Peyer's patch (tissue), 4 donors: ENCODE measurements around the gene TRIM26. TPM values are rescaled to one million over a fixed set of nuclear protein-coding genes. Genes with fewer than 3 reads are reported as not detected.

Experiments used
- DNase-seq, 3 donors: peaks; one replicate each; pipeline ENCODE4 v3.0.0-alpha.2; 2017 to 2019
- H3K27ac ChIP-seq, 4 donors: fragments of 200-600 bp; sonication (generic); one replicate each; pipeline ENCODE4 v1.5.1; 2016 to 2019
- H3K27me3 ChIP-seq, 2 donors: fragments of 200-600 bp; sonication (generic); one replicate each; pipeline ENCODE4 v1.5.1; 2019
- H3K36me3 ChIP-seq, 3 donors: fragments of 200-600 bp; sonication (generic); one replicate each; pipeline ENCODE4 v1.5.1; 2016 to 2019
- H3K4me1 ChIP-seq, 4 donors: fragments of 200-600 bp; sonication (generic); one replicate each; pipeline ENCODE4 v1.5.1; 2016 to 2019
- H3K4me3 ChIP-seq, 4 donors: fragments of 200-600 bp; sonication (generic); 1 replicate in 3 of 4; 2 replicates in 1 of 4; pipeline ENCODE4 v1.5.1; 2016 to 2019; ENCODE audit warnings: mild to moderate bottlenecking in 1 of 4
- H3K9me3 ChIP-seq, 4 donors: fragments of 200-600 bp; sonication (generic); one replicate each; pipeline ENCODE4 v1.5.1; 2016 to 2019; ENCODE audit warnings: mild to moderate bottlenecking in 1 of 4
- POLR2A ChIP-seq, 2 donors: fragments of 450-650 bp; IDR thresholded peaks; one replicate each; pipeline ENCODE4 v1.5.1; 2017; ENCODE audit warnings: antibody characterized with exemption in 2 of 2, mild to moderate bottlenecking in 2 of 2, moderate library complexity in 2 of 2
- total RNA-seq, 4 donors: library from RNA; depleted of rRNA; stranded (reverse); fragments of >200 nt; gene quantifications; one replicate each; pipeline ENCODE4 v1.1.0, GENCODE V29; 2016
- TF ChIP-seq, protein P1 (sequence below), 6 experiments: fragments of 450-650 bp in 4 of 6; fragments of 200-600 bp in 2 of 6; sonication (generic) in 1 of 6; IDR thresholded peaks; one replicate each; pipeline ENCODE4 v1.5.1; 2017 to 2019; ENCODE audit warnings: antibody characterized with exemption in 6 of 6, mild to moderate bottlenecking in 3 of 6, moderate library complexity in 1 of 6

The TRIM26 gene
- total RNA-seq, 4 donors from 2014 or later, result 65.9 to 175 (median 90.5) TPM

DNA sequence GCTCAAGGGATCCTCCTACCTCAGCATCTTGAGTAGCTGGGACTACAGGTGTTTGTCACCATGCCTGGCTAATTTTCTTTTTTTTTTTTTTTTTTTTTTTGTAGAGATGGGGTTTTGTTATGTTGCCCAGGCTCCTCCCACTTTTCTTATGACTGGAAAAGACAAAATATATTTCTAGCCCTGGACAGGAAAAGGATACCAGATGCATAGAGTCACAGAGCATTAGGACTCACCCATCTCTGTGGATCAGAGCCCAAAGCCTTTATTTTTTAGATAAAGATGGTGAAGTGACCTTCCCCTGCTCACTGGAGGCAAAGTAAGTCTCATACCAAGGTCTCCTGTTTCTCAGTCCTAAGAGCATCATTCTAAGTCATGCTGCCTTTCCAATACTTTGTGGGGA is 55.6 kb downstream of the TRIM26 start:
- H3K27me3 ChIP-seq, result no peaks in the 10 kb centered on the region
- no peak for DNase-seq
- H3K4me1 ChIP-seq, result peaks cover 0 to 22% (median 6%) of the 10 kb centered on the region in 4 donors
- no peaks in the 10 kb centered on the region for H3K36me3 ChIP-seq
- TF ChIP-seq, protein P1, sequence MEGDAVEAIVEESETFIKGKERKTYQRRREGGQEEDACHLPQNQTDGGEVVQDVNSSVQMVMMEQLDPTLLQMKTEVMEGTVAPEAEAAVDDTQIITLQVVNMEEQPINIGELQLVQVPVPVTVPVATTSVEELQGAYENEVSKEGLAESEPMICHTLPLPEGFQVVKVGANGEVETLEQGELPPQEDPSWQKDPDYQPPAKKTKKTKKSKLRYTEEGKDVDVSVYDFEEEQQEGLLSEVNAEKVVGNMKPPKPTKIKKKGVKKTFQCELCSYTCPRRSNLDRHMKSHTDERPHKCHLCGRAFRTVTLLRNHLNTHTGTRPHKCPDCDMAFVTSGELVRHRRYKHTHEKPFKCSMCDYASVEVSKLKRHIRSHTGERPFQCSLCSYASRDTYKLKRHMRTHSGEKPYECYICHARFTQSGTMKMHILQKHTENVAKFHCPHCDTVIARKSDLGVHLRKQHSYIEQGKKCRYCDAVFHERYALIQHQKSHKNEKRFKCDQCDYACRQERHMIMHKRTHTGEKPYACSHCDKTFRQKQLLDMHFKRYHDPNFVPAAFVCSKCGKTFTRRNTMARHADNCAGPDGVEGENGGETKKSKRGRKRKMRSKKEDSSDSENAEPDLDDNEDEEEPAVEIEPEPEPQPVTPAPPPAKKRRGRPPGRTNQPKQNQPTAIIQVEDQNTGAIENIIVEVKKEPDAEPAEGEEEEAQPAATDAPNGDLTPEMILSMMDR (IDR thresholded peaks at IDR 0.05), result no peak
- no peak for TF ChIP-seq POLR2A (IDR thresholded peaks at IDR 0.05)
- no peak overlapping the region for H3K27ac ChIP-seq
- no peak overlapping the region for H3K4me3 ChIP-seq
- H3K9me3 ChIP-seq, result no peaks in the 10 kb centered on the region

DNA sequence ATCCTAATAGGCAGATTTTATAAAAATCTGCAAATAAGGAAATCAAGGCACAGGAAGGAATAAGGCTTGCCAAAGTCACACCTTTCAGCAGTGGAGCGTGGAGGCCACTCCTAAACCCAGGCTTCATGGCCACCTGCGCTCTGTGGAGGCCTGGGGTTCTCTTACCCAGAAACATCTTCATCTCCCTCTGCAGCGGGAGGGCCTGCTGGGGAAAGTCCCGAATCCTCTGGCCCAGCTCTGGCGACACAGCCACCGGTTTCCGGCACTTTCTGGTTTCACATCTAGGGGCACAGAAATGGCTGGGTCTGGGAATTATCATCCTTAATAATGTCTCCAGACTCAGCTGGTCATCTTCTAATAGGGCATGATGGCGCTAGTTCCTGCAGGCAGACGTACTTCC is 56.4 kb downstream of the TRIM26 start:
- Histone ChIP-seq H3K9me3 (no peaks in the 10 kb centered on the region), H3K27ac (peak overlapping the region in 3 of 4 donors; percentile 25 to 93 (median 88)), H3K4me3 (no peak overlapping the region), H3K4me1 (peaks cover 0 to 22% (median 6%) of the 10 kb centered on the region in 4 donors), H3K27me3 (no peaks in the 10 kb centered on the region), H3K36me3 (no peaks in the 10 kb centered on the region)
- TF ChIP-seq, protein P1 (IDR thresholded peaks at IDR 0.05), result no peak
- no peak for TF ChIP-seq POLR2A (IDR thresholded peaks at IDR 0.05)
- DNase-seq, result no peak

DNA sequence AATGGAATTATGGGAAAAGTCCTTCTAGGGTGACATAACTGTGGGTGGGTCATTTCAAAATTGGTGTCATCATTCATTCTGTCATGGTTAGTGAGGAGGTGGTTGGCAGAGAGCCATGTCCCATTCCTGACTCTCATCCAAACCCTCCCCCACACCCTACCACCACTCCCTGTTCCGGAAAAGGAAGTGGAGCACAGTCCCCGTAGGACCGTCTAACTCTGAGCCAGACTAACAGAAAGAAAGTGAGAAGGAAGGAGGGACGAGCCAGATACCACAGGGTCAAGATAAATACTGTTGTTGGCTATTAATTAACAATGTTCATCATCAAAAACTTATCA is 57.0 kb downstream of the TRIM26 start:
- Histone ChIP-seq H3K9me3 (no peaks in the 10 kb centered on the region), H3K36me3 (no peaks in the 10 kb centered on the region), H3K4me3 (no peak overlapping the region), H3K27ac (peak overlapping the region in 2 of 4 donors; percentile 88 to 93), H3K4me1 (peaks cover 0 to 22% (median 6%) of the 10 kb centered on the region in 4 donors), H3K27me3 (no peaks in the 10 kb centered on the region)
- peak in 2 of 3 donors; percentile 75 to 89 for DNase-seq
- TF ChIP-seq, protein P1 (IDR thresholded peaks at IDR 0.05), result no peak
- peak in 1 of 2 donors; percentile 20 for TF ChIP-seq POLR2A (IDR thresholded peaks at IDR 0.05)

GRCh38 chr6:30155520-30156261 is 57.5 kb downstream of the TRIM26 start:
- Histone ChIP-seq H3K27me3 (no peaks in the 10 kb centered on the region), H3K4me1 (peaks cover 0 to 22% (median 6%) of the 10 kb centered on the region in 4 donors), H3K27ac (peak overlapping the region in 3 of 4 donors; percentile 68 to 93 (median 88)), H3K4me3 (no peak overlapping the region), H3K9me3 (no peaks in the 10 kb centered on the region), H3K36me3 (no peaks in the 10 kb centered on the region)
- TF ChIP-seq, protein P1 (IDR thresholded peaks at IDR 0.05), result peak in 1 of 6 experiments; percentile 7
- no peak for TF ChIP-seq POLR2A (IDR thresholded peaks at IDR 0.05)
- no peak for DNase-seq

DNA sequence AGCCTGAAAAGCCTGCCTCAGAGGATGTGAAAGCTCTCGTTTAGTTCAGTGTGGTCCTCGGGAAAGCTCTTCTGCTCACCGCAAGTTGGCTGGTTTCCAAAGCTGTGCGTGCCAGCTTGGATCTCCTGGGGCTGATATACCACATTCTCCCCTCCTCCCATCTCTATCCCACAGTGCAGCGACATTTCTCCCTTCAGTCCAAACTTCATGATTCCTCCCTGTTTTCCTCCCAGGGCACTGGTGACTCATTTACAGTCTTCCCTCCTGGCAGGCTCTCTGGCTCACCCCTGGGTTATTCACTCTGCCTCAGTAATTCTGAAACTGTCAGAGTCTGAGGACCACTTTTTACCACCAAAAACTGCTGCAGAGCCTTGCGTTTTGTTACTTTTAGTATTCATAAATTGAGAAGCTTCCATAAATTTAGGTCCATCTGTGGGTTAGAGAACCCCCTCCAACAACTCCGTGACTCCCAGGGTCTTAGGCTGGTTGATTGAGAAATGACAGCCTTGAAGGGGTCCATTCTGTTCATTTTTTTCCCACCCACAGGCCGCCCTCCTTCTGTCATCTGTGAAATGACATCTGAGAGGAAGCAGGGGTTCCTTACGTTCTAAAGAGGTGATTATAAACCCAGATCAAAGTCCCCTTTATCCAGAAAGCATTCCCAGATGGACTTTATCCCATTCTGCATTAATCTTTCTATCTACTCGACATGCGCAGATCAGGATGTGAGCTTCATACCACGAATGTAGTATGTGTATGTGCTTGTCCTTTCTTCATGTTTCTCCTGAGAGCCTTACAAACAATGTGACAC is 58.3 kb downstream of the TRIM26 start:
- peak overlapping the region in 3 of 4 donors; percentile 68 to 93 (median 88) for H3K27ac ChIP-seq
- TF ChIP-seq, protein P1 (IDR thresholded peaks at IDR 0.05), result peak in 3 of 6 experiments; percentile 39 to 61 (median 46)
- TF ChIP-seq POLR2A (IDR thresholded peaks at IDR 0.05), result peak in 1 of 2 donors; percentile 63
- H3K4me1 ChIP-seq, result peaks cover 0 to 22% (median 6%) of the 10 kb centered on the region in 4 donors
- no peaks in the 10 kb centered on the region for H3K36me3 ChIP-seq
- DNase-seq, result peak in 2 of 3 donors; percentile 62 to 78
- no peaks in the 10 kb centered on the region for H3K27me3 ChIP-seq
- H3K4me3 ChIP-seq, result peak overlapping the region in 2 of 4 donors; percentile 12 to 17
- H3K9me3 ChIP-seq, result no peaks in the 10 kb centered on the region
